Skeletal muscle tissue (tissue), 5 donors: ENCODE measurements around the gene BDP1. TPM values are rescaled to one million over a fixed set of nuclear protein-coding genes. Genes with fewer than 3 reads are reported as not detected.
"Not testable (repeated sequence)": the region's sequence is repeated elsewhere in the genome, so short reads cannot be mapped to it uniquely, and the experiment has no call there.

ENCODE experiments used
- H3K27ac ChIP-seq: one replicate; pipeline ENCODE4 v1.7.0; 2013; ENCODE audit warnings: mild to moderate bottlenecking, low read depth, low read length, inconsistent platforms
- H3K27me3 ChIP-seq, 3 donors: one replicate each; pipeline ENCODE4 v1.7.0; 2013; ENCODE audit warnings: low read length in 3 of 3; ENCODE audit not compliant: control insufficient read depth in 3 of 3, insufficient read depth in 3 of 3
- H3K36me3 ChIP-seq, 3 donors: one replicate each; pipeline ENCODE4 v1.7.0; 2013; ENCODE audit warnings: low read length in 3 of 3; ENCODE audit not compliant: control insufficient read depth in 3 of 3, insufficient read depth in 3 of 3
- H3K4me1 ChIP-seq, 3 donors: one replicate each; pipeline ENCODE4 v1.7.0; 2013; ENCODE audit warnings: low read length in 3 of 3, mild to moderate bottlenecking in 3 of 3; ENCODE audit not compliant: control insufficient read depth in 3 of 3, insufficient read depth in 3 of 3
- H3K4me3 ChIP-seq, 3 donors: one replicate each; pipeline ENCODE4 v1.7.0; 2013; ENCODE audit warnings: low read length in 3 of 3
- H3K9ac ChIP-seq, 3 donors: one replicate each; pipeline ENCODE4 v1.7.0; 2013; ENCODE audit warnings: low read length in 3 of 3, mild to moderate bottlenecking in 3 of 3, moderate library complexity in 2 of 3, low read depth in 1 of 3
- H3K9me3 ChIP-seq, 3 donors: one replicate each; pipeline ENCODE4 v1.7.0; 2013; ENCODE audit warnings: low read length in 3 of 3; ENCODE audit not compliant: control insufficient read depth in 3 of 3
- small RNA-seq: library from RNA; depleted of rRNA; stranded (forward); fragments of <200 nt; gene quantifications from one replicate; pipeline ENCODE3, GENCODE V24; 2014
- total RNA-seq: library from RNA; depleted of rRNA; stranded (reverse); fragments of >200 nt; gene quantifications from one replicate; pipeline ENCODE4 v1.2.3, GENCODE V29; 2014
- donor health status: Osteomylitis.

Gene BDP1
- total RNA-seq, 1 donor from 2014 or later, result 19.3 TPM

GRCh38 chr5:71601222-71602026 is 146.0 kb downstream of the BDP1 start:
- no peak overlapping the region for H3K27ac ChIP-seq
- no peaks in the 10 kb centered on the region for H3K9me3 ChIP-seq
- H3K9ac ChIP-seq, result no peak overlapping the region
- no peak overlapping the region for H3K4me3 ChIP-seq
- H3K36me3 ChIP-seq, result peaks cover 24 to 40% (median 36%) of the 10 kb centered on the region in 3 donors
- H3K27me3 ChIP-seq, result no peaks in the 10 kb centered on the region
- peaks cover 3 to 12% (median 5%) of the 10 kb centered on the region in 3 donors for H3K4me1 ChIP-seq

DNA sequence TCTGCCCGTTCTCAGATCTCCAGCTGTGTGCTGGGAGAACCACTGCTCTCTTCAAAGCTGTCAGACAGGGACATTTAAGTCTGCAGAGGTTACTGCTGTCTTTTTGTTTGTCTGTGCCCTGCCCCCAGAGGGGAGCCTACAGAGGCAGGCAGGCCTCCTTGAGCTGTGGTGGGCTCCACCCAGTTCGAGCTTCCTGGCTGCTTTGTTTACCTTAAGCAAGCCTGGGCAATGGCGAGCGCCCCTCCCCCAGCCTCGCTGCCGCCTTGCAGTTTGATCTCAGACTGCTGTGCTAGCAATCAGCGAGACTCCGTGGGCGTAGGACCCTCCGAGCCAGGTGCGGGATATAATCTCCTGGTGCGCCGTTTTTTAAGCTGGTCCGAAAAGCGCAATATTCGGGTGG is 154.5 kb downstream of the BDP1 start:
- H3K9me3 ChIP-seq, H3K4me3 ChIP-seq, H3K4me1 ChIP-seq, H3K36me3 ChIP-seq, H3K27me3 ChIP-seq, H3K9ac ChIP-seq, H3K27ac ChIP-seq: not testable (repeated sequence)

DNA sequence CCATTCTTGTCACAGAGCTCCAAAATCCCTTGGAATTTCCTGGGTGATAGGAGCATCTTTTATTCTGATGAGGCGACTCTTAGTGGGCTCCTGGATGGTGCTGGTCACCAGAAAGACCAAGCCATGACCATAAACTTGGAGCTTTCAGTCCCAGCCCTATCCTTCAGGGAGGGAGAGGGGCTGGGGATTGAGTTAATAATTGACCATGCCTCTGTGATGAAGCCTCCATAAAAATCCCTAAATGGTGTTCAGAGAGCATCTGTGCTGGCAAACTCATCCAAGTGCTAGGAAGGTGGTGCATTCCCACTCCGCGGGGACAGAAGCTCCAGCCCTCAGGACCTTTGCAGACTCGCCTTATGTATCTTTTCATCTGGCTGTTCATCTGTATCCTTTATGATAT is 160.4 kb downstream of the BDP1 start:
- Histone ChIP-seq H3K9ac (no peak overlapping the region), H3K27ac (no peak overlapping the region), H3K9me3 (no peaks in the 10 kb centered on the region), H3K36me3 (peaks cover 6 to 14% (median 6%) of the 10 kb centered on the region in 3 donors), H3K4me1 (no peaks in the 10 kb centered on the region), H3K4me3 (no peak overlapping the region), H3K27me3 (no peaks in the 10 kb centered on the region)

Small RNA genes within 50 kb of the gene (small RNA-seq; reads per million reads assigned to genes)
- not detected for gene HMGN1P12

Other genes with a start within 250 kb of the BDP1 start
- 19.8 TPM for gene MCCC2, start 131.7 kb downstream of the BDP1 start, total RNA-seq